ENCODE measurements around the gene BCL7B. TPM values are rescaled to one million over a fixed set of nuclear protein-coding genes. Genes with fewer than 3 reads are reported as not detected.
"Not testable (repeated sequence)": the region's sequence is repeated elsewhere in the genome, so short reads cannot be mapped to it uniquely, and the experiment has no call there.

BCL7B gene
- total and polyA plus RNA-seq, 9 donors, result 29.5 to 52.4 (median 34.0) TPM

DNA sequence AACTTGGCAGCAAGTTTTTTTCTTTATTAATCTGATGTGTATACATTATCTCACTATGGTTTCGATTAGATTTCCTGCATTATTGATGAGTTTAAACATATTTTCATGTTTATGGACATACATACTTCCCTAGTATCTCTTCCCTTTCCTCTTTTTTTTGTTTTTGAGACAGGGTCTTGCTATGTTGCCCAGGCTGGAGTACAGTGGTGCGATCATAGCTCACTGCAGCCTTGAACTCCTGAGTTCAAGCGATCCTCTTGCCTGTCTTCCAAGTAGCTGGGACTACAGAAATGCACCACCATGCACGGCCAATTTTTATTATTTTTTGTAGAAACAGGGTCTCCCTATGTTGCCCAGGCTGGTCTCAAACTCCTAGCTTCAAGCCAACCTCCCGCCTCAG, 54.3 kb downstream of the BCL7B start:
- Histone ChIP-seq H3K27me3 (no peaks in the 10 kb centered on the region), H3K36me3 (no peaks in the 10 kb centered on the region), H3K27ac (no peak overlapping the region), H3K4me3 (no peak overlapping the region), H3K4me1 (ENCODE audit: insufficient read depth) (no peaks in the 10 kb centered on the region), H3K9me3 (no peaks in the 10 kb centered on the region)
- no peak for DNase-seq
- WGBS, 3 donors, result 89 to 97% (median 91%) methylated on average over 5 of the region's 5 CpGs
- intact Hi-C loops (cut with DNase I), result no loop called here
- TF ChIP-seq EP300 (IDR thresholded peaks at IDR 0.05) (no peak), POLR2A (IDR thresholded peaks at IDR 0.05) (no peak), CTCF (IDR thresholded peaks at IDR 0.05) (no peak)

GRCh38 chr7:73496626-73497025, 60.9 kb downstream of the BCL7B start:
- H3K9me3 ChIP-seq, result no peaks in the 10 kb centered on the region
- no peaks in the 10 kb centered on the region for H3K27me3 ChIP-seq
- no peaks in the 10 kb centered on the region for H3K36me3 ChIP-seq
- no peak for DNase-seq
- no peak overlapping the region for H3K27ac ChIP-seq
- H3K4me3 ChIP-seq, result no peak overlapping the region
- H3K4me1 ChIP-seq (ENCODE audit: insufficient read depth), result no peaks in the 10 kb centered on the region
- WGBS, 3 donors, result 89 to 90% (median 90%) methylated on average over 7 of the region's 7 CpGs
- intact Hi-C loops (cut with DNase I), result no loop called here
- TF ChIP-seq POLR2A (IDR thresholded peaks at IDR 0.05) (no peak), CTCF (IDR thresholded peaks at IDR 0.05) (no peak), EP300 (IDR thresholded peaks at IDR 0.05) (no peak)

DNA sequence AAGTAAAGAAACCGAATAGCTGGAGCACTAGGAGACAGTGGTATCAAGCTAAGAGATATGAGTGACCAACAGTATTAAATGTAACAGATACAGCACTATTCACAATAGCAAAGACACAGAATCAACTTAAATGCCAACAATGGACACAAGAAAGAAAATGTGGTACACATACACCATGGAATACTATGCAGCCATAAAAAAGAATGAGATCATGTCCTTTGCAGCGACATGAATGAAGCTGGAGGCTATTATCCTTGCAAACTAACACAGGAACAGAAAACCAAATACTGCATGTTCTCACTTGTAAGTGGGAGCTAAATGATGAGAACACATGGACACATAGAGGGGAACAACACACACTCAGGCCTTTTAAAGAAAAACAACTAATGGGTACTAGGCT, 62.0 kb downstream of the BCL7B start:
- DNase-seq; H3K27me3 ChIP-seq; H3K9me3 ChIP-seq; H3K36me3 ChIP-seq; H3K4me1 ChIP-seq (ENCODE audit: insufficient read depth); H3K27ac ChIP-seq; H3K4me3 ChIP-seq; intact Hi-C loops (cut with DNase I): not testable (repeated sequence)
- WGBS, 3 donors, result 92 to 96% (median 94%) methylated on average over 2 of the region's 2 CpGs

DNA sequence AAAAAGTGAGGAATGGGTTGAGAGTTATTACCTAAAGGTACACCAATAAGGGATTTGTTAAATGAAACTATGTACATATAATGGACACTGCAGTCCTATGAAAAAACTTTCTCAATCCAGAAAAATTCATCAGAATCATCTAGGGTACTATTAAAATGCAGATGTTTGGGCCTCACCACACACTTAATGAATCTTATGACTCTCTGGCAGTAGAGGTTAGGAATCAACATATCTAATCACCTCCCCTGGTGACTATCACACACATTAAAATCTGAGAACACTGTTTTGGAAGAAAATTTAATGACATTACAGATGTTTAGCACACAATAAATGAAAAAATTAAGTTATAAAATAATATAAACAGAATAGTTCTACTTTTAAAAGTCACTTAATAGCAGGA, 67.5 kb downstream of the BCL7B start:
- H3K36me3 ChIP-seq, result no peaks in the 10 kb centered on the region

GRCh38 chr7:73487486-73487885, 70.0 kb downstream of the BCL7B start:
- 89 to 98% (median 94%) methylated on average over 1 of the region's 1 CpG for WGBS, 3 donors
- no peaks in the 10 kb centered on the region for H3K36me3 ChIP-seq
- intact Hi-C loops (cut with DNase I), result no loop called here

More for the DNA sequence above, 67.5 kb downstream of the BCL7B start:
- no peaks in the 10 kb centered on the region for H3K4me1 ChIP-seq (ENCODE audit: insufficient read depth)
- no peak overlapping the region for H3K27ac ChIP-seq
- no peaks in the 10 kb centered on the region for H3K9me3 ChIP-seq
- TF ChIP-seq EP300 (IDR thresholded peaks at IDR 0.05) (no peak), POLR2A (IDR thresholded peaks at IDR 0.05) (no peak), CTCF (IDR thresholded peaks at IDR 0.05) (no peak)
- no peak for DNase-seq
- intact Hi-C loops (cut with DNase I), result no loop called here
- no peaks in the 10 kb centered on the region for H3K27me3 ChIP-seq
- H3K4me3 ChIP-seq, result no peak overlapping the region

More at GRCh38 chr7:73487486-73487885, 70.0 kb downstream of the BCL7B start:
- Histone ChIP-seq H3K27ac (no peak overlapping the region), H3K9me3 (no peaks in the 10 kb centered on the region), H3K27me3 (no peaks in the 10 kb centered on the region), H3K4me1 (ENCODE audit: insufficient read depth) (no peaks in the 10 kb centered on the region), H3K4me3 (no peak overlapping the region)
- TF ChIP-seq EP300 (IDR thresholded peaks at IDR 0.05), result no peak
- TF ChIP-seq CTCF (IDR thresholded peaks at IDR 0.05), result no peak
- TF ChIP-seq POLR2A (IDR thresholded peaks at IDR 0.05), result no peak
- no peak for DNase-seq

Small RNAs within 50 kb of the gene (small RNA-seq; reads per million reads assigned to genes)
- gene RNU6-1198P, result not detected

Other genes starting within 250 kb of the BCL7B start
- 10 to 100 TPM; 14.7 to 24.3 (median 17.9) TPM for gene NSUN5, start 248.9 kb downstream of the BCL7B start, total RNA-seq
- gene NSUN5, start 248.9 kb downstream of the BCL7B start, polyA plus RNA-seq, result 10 to 100 TPM in 1 of 2 donors, 1 to 10 TPM in 1; 3.7 to 19.9 TPM
- gene TRIM50, start 229.6 kb downstream of the BCL7B start, total RNA-seq, result under 1 TPM in 4 of 7 donors, not detected in 3; 0.24 to 0.34 (median 0.26) TPM
- gene TRIM50, start 229.6 kb downstream of the BCL7B start, polyA plus RNA-seq, result under 1 TPM; 0.08 to 0.24 TPM
- gene FKBP6, start 229.5 kb downstream of the BCL7B start, total RNA-seq, result under 1 TPM in 1 of 7 donors, not detected in 6; 0.47 TPM
- gene FKBP6, start 229.5 kb downstream of the BCL7B start, polyA plus RNA-seq, result under 1 TPM in 1 of 2 donors, not detected in 1; 0.27 TPM
- under 1 TPM; 0.12 to 0.57 (median 0.18) TPM for gene FZD9, start 123.9 kb downstream of the BCL7B start, total RNA-seq
- gene FZD9, start 123.9 kb downstream of the BCL7B start, polyA plus RNA-seq, result under 1 TPM in 1 of 2 donors, not detected in 1; 0.19 TPM
- gene BAZ1B, start 35.4 kb downstream of the BCL7B start, total RNA-seq, result 10 to 100 TPM; 37.6 to 89.7 (median 63.3) TPM
- gene BAZ1B, start 35.4 kb downstream of the BCL7B start, polyA plus RNA-seq, result 10 to 100 TPM; 33.4 to 54.6 TPM
- gene TBL2, start 20.9 kb upstream of the BCL7B start, total RNA-seq, result 10 to 100 TPM; 32.7 to 47.3 (median 42.5) TPM
- gene TBL2, start 20.9 kb upstream of the BCL7B start, polyA plus RNA-seq, result 10 to 100 TPM; 26.6 to 28.9 TPM
- 10 to 100 TPM in 2 of 7 donors, 1 to 10 TPM in 4, under 1 TPM in 1; 0.71 to 49.6 (median 5.4) TPM for gene MLXIPL, start 66.8 kb upstream of the BCL7B start, total RNA-seq
- under 1 TPM; 0.27 to 0.71 TPM for gene MLXIPL, start 66.8 kb upstream of the BCL7B start, polyA plus RNA-seq
- 1 to 10 TPM; 4.7 to 8.8 (median 6.3) TPM for gene VPS37D, start 110.1 kb upstream of the BCL7B start, total RNA-seq
- gene VPS37D, start 110.1 kb upstream of the BCL7B start, polyA plus RNA-seq, result 1 to 10 TPM in 1 of 2 donors, under 1 TPM in 1; 0.28 to 6.1 TPM
- 10 to 100 TPM in 5 of 7 donors, 1 to 10 TPM in 2; 7.1 to 16.1 (median 13.0) TPM for gene DNAJC30, start 125.8 kb upstream of the BCL7B start, total RNA-seq
- gene DNAJC30, start 125.8 kb upstream of the BCL7B start, polyA plus RNA-seq, result 1 to 10 TPM; 7.5 to 8.8 TPM
- 10 to 100 TPM; 19.8 to 62.9 (median 53.3) TPM for gene BUD23, start 125.9 kb upstream of the BCL7B start, total RNA-seq
- 10 to 100 TPM; 49.0 to 52.3 TPM for gene BUD23, start 125.9 kb upstream of the BCL7B start, polyA plus RNA-seq
- gene STX1A, start 162.0 kb upstream of the BCL7B start, total RNA-seq, result 10 to 100 TPM in 1 of 7 donors, 1 to 10 TPM in 6; 4.5 to 11.3 (median 6.4) TPM
- gene STX1A, start 162.0 kb upstream of the BCL7B start, polyA plus RNA-seq, result 1 to 10 TPM; 1.6 to 5.1 TPM
- 10 to 100 TPM in 4 of 7 donors, 1 to 10 TPM in 3; 8.0 to 34.6 (median 11.4) TPM for gene ABHD11, start 181.1 kb upstream of the BCL7B start, total RNA-seq
- gene ABHD11, start 181.1 kb upstream of the BCL7B start, polyA plus RNA-seq, result 10 to 100 TPM; 10.7 to 11.9 TPM
- 100 to 1,000 TPM in 1 of 7 donors, 10 to 100 TPM in 1, 1 to 10 TPM in 3, not detected in 2; 3.3 to 253 (median 8.2) TPM for gene CLDN3, start 212.6 kb upstream of the BCL7B start, total RNA-seq
- under 1 TPM in 1 of 2 donors, not detected in 1; 0.30 TPM for gene CLDN3, start 212.6 kb upstream of the BCL7B start, polyA plus RNA-seq

Data from ovary (tissue), 9 donors.